HepG2 (cell line): ENCODE results near the gene M1AP. TPM values are rescaled to one million over a fixed set of nuclear protein-coding genes. Genes with fewer than 3 reads are reported as not detected.
A peak's percentile ranks its signal among the peaks of the same experiment; 100 is the strongest.

Source experiments
- E2F5 ChIP-seq: sonication (generic); formaldehyde crosslinking; conservative IDR thresholded peaks from 2 replicates; pipeline ENCODE4 v1.4.0; 2020; ENCODE audit warnings: missing genetic modification reagents
- YEATS4 ChIP-seq: sonication (generic); formaldehyde crosslinking; IDR thresholded peaks from 2 replicates; pipeline ENCODE4 v1.4.0; 2020; ENCODE audit warnings: missing genetic modification reagents, borderline replicate concordance
- ZBTB40 ChIP-seq, 2 experiments: fragments of 450-650 bp in 1 of 2; sonication (generic) in 1 of 2; formaldehyde crosslinking in 1 of 2; IDR thresholded peaks; 2 replicates each; pipeline versions ENCODE4 v1.6.1 to v1.8.0; 2016 to 2022; ENCODE audit warnings: antibody characterized with exemption in 1 of 2, mild to moderate bottlenecking in 1 of 2, missing genetic modification reagents in 1 of 2
- ZBTB7B ChIP-seq: sonication (generic); formaldehyde crosslinking; IDR thresholded peaks from 2 replicates; pipeline ENCODE4 v1.4.0; 2020; ENCODE audit warnings: missing genetic modification reagents
- ZBTB8A ChIP-seq: sonication (generic); formaldehyde crosslinking; IDR thresholded peaks from 2 replicates; pipeline ENCODE4 v1.4.0; 2020; ENCODE audit warnings: mild to moderate bottlenecking, low read depth, missing genetic modification reagents, borderline replicate concordance
- ZGPAT ChIP-seq: IDR thresholded peaks from 2 replicates; pipeline ENCODE4 v1.6.1; 2016; ENCODE audit warnings: mild to moderate bottlenecking
- ZNF776 ChIP-seq: sonication (generic); formaldehyde crosslinking; IDR thresholded peaks from 2 replicates; pipeline ENCODE4 v1.4.0; 2020; ENCODE audit warnings: mild to moderate bottlenecking, missing genetic modification reagents
- polyA plus RNA-seq, 8 experiments: library from polyadenylated mRNA; depleted of rRNA in 3 of 8; stranded (reverse) in 7 of 8; unstranded in 1 of 8; fragments of >200 nt; fragmentation: Illumina TruSeq in 4 of 8; extraction: Trizol in 4 of 8; gene quantifications; 2 replicates each; pipeline versions ENCODE4 v1.2.1 to v1.2.3, GENCODE V29; 2011 to 2016; ENCODE audit warnings: low read depth in 4 of 8, missing spikeins in 1 of 8, mixed read lengths in 1 of 8; ENCODE audit not compliant: insufficient read depth in 1 of 8
- total RNA-seq, 5 experiments: library from RNA; depleted of rRNA; stranded (reverse); fragments of >200 nt; fragmentation: Illumina TruSeq; extraction: Trizol; gene quantifications; 2 replicates each; pipeline ENCODE4 v1.2.3, GENCODE V29; 2016; ENCODE audit warnings: low read depth in 1 of 5
- TF ChIP-seq, protein P1 (sequence below): sonication (generic); formaldehyde crosslinking; IDR thresholded peaks from 2 replicates; pipeline ENCODE4 v1.4.0; 2020; ENCODE audit warnings: missing genetic modification reagents, borderline replicate concordance

The M1AP gene
- total and polyA plus RNA-seq, 2 of the 13 experiments (the other 11 are each of a cell fraction or from before 2014, with no cell fraction given), result not detected

GRCh38 chr2:74548900-74549826, 99.0 kb downstream of the M1AP start (continued):
- 0 out of 2 replicates have a peak, but pooled peaks have one; percentile 20 for TF ChIP-seq ZGPAT
- TF ChIP-seq YEATS4 (CRISPR knock-in tag), result peak; percentile 80
- 0 out of 2 replicates have a peak, but pooled peaks have one; percentile 25 for TF ChIP-seq E2F5
- peak; percentile 92 for TF ChIP-seq ZNF776 (CRISPR knock-in tag)
- TF ChIP-seq, protein P1, sequence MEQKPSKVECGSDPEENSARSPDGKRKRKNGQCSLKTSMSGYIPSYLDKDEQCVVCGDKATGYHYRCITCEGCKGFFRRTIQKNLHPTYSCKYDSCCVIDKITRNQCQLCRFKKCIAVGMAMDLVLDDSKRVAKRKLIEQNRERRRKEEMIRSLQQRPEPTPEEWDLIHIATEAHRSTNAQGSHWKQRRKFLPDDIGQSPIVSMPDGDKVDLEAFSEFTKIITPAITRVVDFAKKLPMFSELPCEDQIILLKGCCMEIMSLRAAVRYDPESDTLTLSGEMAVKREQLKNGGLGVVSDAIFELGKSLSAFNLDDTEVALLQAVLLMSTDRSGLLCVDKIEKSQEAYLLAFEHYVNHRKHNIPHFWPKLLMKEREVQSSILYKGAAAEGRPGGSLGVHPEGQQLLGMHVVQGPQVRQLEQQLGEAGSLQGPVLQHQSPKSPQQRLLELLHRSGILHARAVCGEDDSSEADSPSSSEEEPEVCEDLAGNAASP (CRISPR knock-in tag), result 0 out of 2 replicates have a peak, but pooled peaks have one; percentile 21
- peak; percentile 45; the same call in 1 of the 2 replicates for TF ChIP-seq ZBTB7B
- no peak for TF ChIP-seq ZBTB40 (IDR thresholded peaks at IDR 0.05)
- TF ChIP-seq ZBTB40 (CRISPR knock-in tag; IDR thresholded peaks at IDR 0.05), result 0 out of 2 replicates have a peak, but pooled peaks have one; percentile 7
- TF ChIP-seq ZBTB8A (CRISPR knock-in tag), result no peak
